Dedifferentiated amniotic fluid mesenchymal stem cell (primary cell): ENCODE measurements around the gene AGBL1.

Experiments used
- DNase-seq: peaks from one replicate; pipeline ENCODE4 v3.0.0-alpha.2; 2016; ENCODE audit errors: extremely low spot score

Gene AGBL1

GRCh38 chr15:86236356-86237110 lies 156.9 kb downstream of the AGBL1 start:
- DNase-seq, result no peak

GRCh38 chr15:86237111-86237500 lies 157.4 kb downstream of the AGBL1 start:
- no peak for DNase-seq

- DNase-seq, result no peak
These were observed 167.7 kb downstream of the AGBL1 start for GRCh38 chr15:86247249-86247955.

GRCh38 chr15:86255247-86255646 lies 175.6 kb downstream of the AGBL1 start:
- no peak for DNase-seq

GRCh38 chr15:86256628-86257027 lies 177.0 kb downstream of the AGBL1 start:
- DNase-seq, result no peak

- DNase-seq, result no peak
These were observed 179.9 kb downstream of the AGBL1 start for GRCh38 chr15:86259589-86259988.

- DNase-seq, result no peak
These were observed 183.6 kb downstream of the AGBL1 start for GRCh38 chr15:86263230-86263629.

- DNase-seq, result no peak
These were observed 187.3 kb downstream of the AGBL1 start for GRCh38 chr15:86266896-86267484.

- no peak for DNase-seq
These were observed 188.2 kb downstream of the AGBL1 start for GRCh38 chr15:86267892-86268291.

- no peak for DNase-seq
These were observed 188.9 kb downstream of the AGBL1 start for GRCh38 chr15:86268558-86268957.

GRCh38 chr15:86273309-86273708 lies 193.6 kb downstream of the AGBL1 start:
- no peak for DNase-seq

GRCh38 chr15:86275361-86275760 lies 195.7 kb downstream of the AGBL1 start:
- DNase-seq, result no peak

- DNase-seq, result no peak
These were observed 198.9 kb downstream of the AGBL1 start for GRCh38 chr15:86278586-86278985.

- DNase-seq, result no peak
These were observed 205.0 kb downstream of the AGBL1 start for GRCh38 chr15:86284635-86285034.

- DNase-seq, result no peak
These were observed 215.8 kb downstream of the AGBL1 start for GRCh38 chr15:86295511-86295910.

- DNase-seq, result no peak
These were observed 217.1 kb downstream of the AGBL1 start for GRCh38 chr15:86296769-86297168.

- DNase-seq, result no peak
These were observed 220.9 kb downstream of the AGBL1 start for GRCh38 chr15:86300390-86301125.

GRCh38 chr15:86311568-86312280 lies 232.1 kb downstream of the AGBL1 start:
- no peak for DNase-seq

GRCh38 chr15:86312486-86312885 lies 232.8 kb downstream of the AGBL1 start:
- no peak for DNase-seq

GRCh38 chr15:86316216-86316615 lies 236.5 kb downstream of the AGBL1 start:
- no peak for DNase-seq

GRCh38 chr15:86316726-86317383 lies 237.2 kb downstream of the AGBL1 start:
- DNase-seq, result no peak
